Muscle of leg (tissue), 11 donors: ENCODE results near the gene INPP4B. TPM values are rescaled to one million over a fixed set of nuclear protein-coding genes. Genes with fewer than 3 reads are reported as not detected.

ENCODE experiments used
- DNase-seq: peaks from one replicate; pipeline ENCODE4 v3.0.0; 2013
- H3K27ac ChIP-seq: one replicate; pipeline ENCODE4 v1.5.1; 2013; ENCODE audit warnings: mild to moderate bottlenecking, low read length, control low read depth
- H3K27me3 ChIP-seq: one replicate; pipeline ENCODE4 v1.6.1; 2013; ENCODE audit warnings: low read length; ENCODE audit not compliant: control insufficient read depth, insufficient read depth
- H3K36me3 ChIP-seq: one replicate; pipeline ENCODE4 v1.6.1; 2013; ENCODE audit warnings: low read length; ENCODE audit not compliant: control insufficient read depth, insufficient read depth
- H3K4me1 ChIP-seq: one replicate; pipeline ENCODE4 v1.6.1; 2013; ENCODE audit warnings: low read length; ENCODE audit not compliant: control insufficient read depth, insufficient read depth
- H3K4me3 ChIP-seq: one replicate; pipeline ENCODE4 v1.5.1; 2013; ENCODE audit warnings: low read length, control low read depth
- H3K9me3 ChIP-seq: replicated peaks from 2 replicates; pipeline ENCODE4 v1.6.1; 2013; ENCODE audit warnings: low read depth, low read length; ENCODE audit not compliant: control insufficient read depth
- WGBS: methylation state at CpG from one replicate; pipeline ENCODE4 v1.1.5; 2013; ENCODE audit warnings: missing lambda C conversion rate; ENCODE audit not compliant: insufficient coverage; 5-methylcytosine and 5-hydroxymethylcytosine counted together
- polyA plus RNA-seq, 8 donors: library from polyadenylated mRNA; unstranded; fragments of 120-200 nt; gene quantifications; one replicate each; pipeline versions ENCODE4 v1.2.1 to v1.2.3, GENCODE V29; 2013; ENCODE audit warnings: inconsistent platforms in 1 of 8, low replicate concordance in 1 of 8; ENCODE audit not compliant: insufficient read length in 8 of 8, insufficient read depth in 1 of 8
- total RNA-seq: library from RNA; stranded (reverse); fragments of 120-200 nt; gene quantifications from one replicate; pipeline ENCODE4 v1.2.4, GENCODE V29; 2013

INPP4B gene
- total and polyA plus RNA-seq, 9 donors, result 15.7 to 55.1 (median 30.6) TPM

- WGBS, result no CpG with 5 or more reads among the region's 3 CpGs
- no peaks in the 10 kb centered on the region for H3K27me3 ChIP-seq
- H3K9me3 ChIP-seq, result no peaks in the 10 kb centered on the region
- no peaks in the 10 kb centered on the region for H3K36me3 ChIP-seq
- no peak overlapping the region for H3K4me3 ChIP-seq
- peak; percentile 36 for DNase-seq
- peak overlapping the region; percentile 43 for H3K27ac ChIP-seq
- no peaks in the 10 kb centered on the region for H3K4me1 ChIP-seq
These were observed 716.6 kb downstream of the INPP4B start for GRCh38 chr4:142129473-142129872.

- Histone ChIP-seq H3K9me3 (no peaks in the 10 kb centered on the region), H3K4me3 (no peak overlapping the region), H3K4me1 (no peaks in the 10 kb centered on the region), H3K27ac (peak overlapping the region; percentile 57), H3K27me3 (no peaks in the 10 kb centered on the region), H3K36me3 (peaks cover 3% of the 10 kb centered on the region)
- whole genome bisulfite sequencing, result 7% methylated on average over 2 of the region's 3 CpGs
- DNase-seq, result peak; percentile 89
These were observed 717.6 kb downstream of the INPP4B start for GRCh38 chr4:142128529-142128928.

- Histone ChIP-seq H3K27ac (no peak overlapping the region), H3K9me3 (no peaks in the 10 kb centered on the region), H3K4me1 (no peaks in the 10 kb centered on the region), H3K27me3 (no peaks in the 10 kb centered on the region), H3K36me3 (peaks cover 3% of the 10 kb centered on the region), H3K4me3 (no peak overlapping the region)
- no CpG with 5 or more reads among the region's 3 CpGs for WGBS
- peak; percentile 85 for DNase-seq
These were observed 719.1 kb downstream of the INPP4B start for GRCh38 chr4:142126890-142127497.

- no peak for DNase-seq
- no peaks in the 10 kb centered on the region for H3K27me3 ChIP-seq
- H3K9me3 ChIP-seq, result no peaks in the 10 kb centered on the region
- H3K36me3 ChIP-seq, result peaks cover 3% of the 10 kb centered on the region
- H3K27ac ChIP-seq, result no peak overlapping the region
- H3K4me1 ChIP-seq, result no peaks in the 10 kb centered on the region
- WGBS, result 82% methylated on average over 2 of the region's 2 CpGs
- H3K4me3 ChIP-seq, result no peak overlapping the region
These were observed 721.2 kb downstream of the INPP4B start for GRCh38 chr4:142124874-142125273.

- Histone ChIP-seq H3K9me3 (no peaks in the 10 kb centered on the region), H3K4me1 (no peaks in the 10 kb centered on the region), H3K36me3 (peaks cover 3% of the 10 kb centered on the region), H3K4me3 (no peak overlapping the region), H3K27ac (no peak overlapping the region), H3K27me3 (no peaks in the 10 kb centered on the region)
- DNase-seq, result no peak
- WGBS, result 71% methylated on average over 3 of the region's 9 CpGs
These were observed 724.4 kb downstream of the INPP4B start for GRCh38 chr4:142121448-142122350.

GRCh38 chr4:142120921-142121320 is 725.2 kb downstream of the INPP4B start:
- peaks cover 3% of the 10 kb centered on the region for H3K36me3 ChIP-seq
- WGBS, result no CpG with 5 or more reads among the region's 1 CpG
- DNase-seq, result no peak
- H3K9me3 ChIP-seq, result no peaks in the 10 kb centered on the region
- H3K4me3 ChIP-seq, result no peak overlapping the region
- H3K27ac ChIP-seq, result no peak overlapping the region
- no peaks in the 10 kb centered on the region for H3K27me3 ChIP-seq
- no peaks in the 10 kb centered on the region for H3K4me1 ChIP-seq

- H3K36me3 ChIP-seq, result no peaks in the 10 kb centered on the region
- DNase-seq, result no peak
- H3K27ac ChIP-seq, result no peak overlapping the region
- no peaks in the 10 kb centered on the region for H3K9me3 ChIP-seq
- H3K4me3 ChIP-seq, result no peak overlapping the region
- WGBS, result no CpG with 5 or more reads among the region's 2 CpGs
- H3K27me3 ChIP-seq, result no peaks in the 10 kb centered on the region
- H3K4me1 ChIP-seq, result no peaks in the 10 kb centered on the region
These were observed 733.6 kb downstream of the INPP4B start for GRCh38 chr4:142112451-142112850.

GRCh38 chr4:142110136-142110535 is 736.0 kb downstream of the INPP4B start:
- H3K27ac ChIP-seq, result no peak overlapping the region
- H3K36me3 ChIP-seq, result no peaks in the 10 kb centered on the region
- no peaks in the 10 kb centered on the region for H3K4me1 ChIP-seq
- H3K27me3 ChIP-seq, result no peaks in the 10 kb centered on the region
- DNase-seq, result no peak
- no peak overlapping the region for H3K4me3 ChIP-seq
- no peaks in the 10 kb centered on the region for H3K9me3 ChIP-seq

GRCh38 chr4:142104041-142104440 is 742.1 kb downstream of the INPP4B start:
- DNase-seq, result no peak
- Histone ChIP-seq H3K4me1 (no peaks in the 10 kb centered on the region), H3K27ac (no peak overlapping the region), H3K4me3 (no peak overlapping the region), H3K36me3 (no peaks in the 10 kb centered on the region), H3K27me3 (no peaks in the 10 kb centered on the region), H3K9me3 (no peaks in the 10 kb centered on the region)
- WGBS, result no CpG with 5 or more reads among the region's 4 CpGs

- Histone ChIP-seq H3K4me1 (no peaks in the 10 kb centered on the region), H3K27ac (no peak overlapping the region), H3K4me3 (no peak overlapping the region), H3K36me3 (no peaks in the 10 kb centered on the region), H3K27me3 (no peaks in the 10 kb centered on the region), H3K9me3 (no peaks in the 10 kb centered on the region)
- WGBS, result no CpG with 5 or more reads among the region's 1 CpG
- DNase-seq, result peak; percentile 77
These were observed 744.7 kb downstream of the INPP4B start for GRCh38 chr4:142101401-142101800.
